Upper lobe of right lung (tissue), 1 donor: ENCODE data around the gene TENM3. TPM values are rescaled to one million over a fixed set of nuclear protein-coding genes. Genes with fewer than 3 reads are reported as not detected.

ENCODE experiments used
- ATAC-seq: fragments of 200-7000 bp; cut with Tn5 transposase; one replicate; pipeline ENCODE4 v1.9.1; 2020; ENCODE audit warnings: mild to moderate bottlenecking, moderate library complexity
- DNase-seq: peaks from one replicate; pipeline ENCODE4 v3.0.0-alpha.2; 2020
- H3K27ac ChIP-seq: fragments of 200-600 bp; one replicate; pipeline ENCODE4 v1.8.0; 2022
- H3K27me3 ChIP-seq: fragments of 200-600 bp; one replicate; pipeline ENCODE4 v1.8.0; 2022; ENCODE audit warnings: mild to moderate bottlenecking
- H3K36me3 ChIP-seq: fragments of 200-600 bp; one replicate; pipeline ENCODE4 v1.8.0; 2022
- H3K4me1 ChIP-seq: fragments of 200-600 bp; one replicate; pipeline ENCODE4 v1.8.0; 2022
- H3K4me3 ChIP-seq: fragments of 200-600 bp; one replicate; pipeline ENCODE4 v1.8.0; 2022; ENCODE audit warnings: mild to moderate bottlenecking
- H3K9me3 ChIP-seq: fragments of 200-600 bp; one replicate; pipeline ENCODE4 v1.8.0; 2022
- intact Hi-C: fragments of 100-400 bp; cut with DNase I; formaldehyde crosslinking; loops from one replicate; pipeline ENCODE4 v1.11.0; 2022
- total RNA-seq: library from RNA; stranded (reverse); fragmentation: NEBNext Ultra II Directional; extraction: Animal tissue kit (Norgen Biotek cat#: 25700); gene quantifications from one replicate; pipeline ENCODE4 v1.2.1, GENCODE V29; 2021
- TF ChIP-seq, protein P1 (sequence below): fragments of 200-600 bp; IDR thresholded peaks from one replicate; pipeline ENCODE4 v1.8.0; 2022; ENCODE audit warnings: antibody characterized with exemption
- donor health status: DM: no; HTN: yes; CAD: no; lungs with severe emphysema.

Gene TENM3
- total RNA-seq, 1 donor from 2014 or later, result 5.6 TPM

DNA sequence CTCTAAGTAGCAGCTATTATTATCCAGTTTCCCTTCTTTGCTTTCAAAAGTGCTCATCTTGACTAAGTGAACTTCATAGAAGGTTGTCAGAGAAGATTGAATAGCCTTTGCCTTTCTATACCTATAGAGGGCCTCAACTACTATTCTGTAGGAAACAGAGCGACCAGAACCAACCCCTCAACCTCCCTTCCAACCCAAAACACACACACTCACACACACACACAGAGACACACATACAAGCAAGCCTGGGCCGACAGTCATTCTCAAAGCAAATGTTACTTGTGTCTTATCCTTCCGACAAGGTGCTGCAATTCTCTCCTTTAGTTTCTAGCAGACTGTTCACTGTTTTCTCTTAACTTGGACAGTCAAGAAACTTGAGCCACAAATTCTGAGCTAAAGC lies 472.3 kb downstream of the TENM3 start:
- Histone ChIP-seq H3K4me1 (no peaks in the 10 kb centered on the region), H3K27me3 (no peaks in the 10 kb centered on the region), H3K4me3 (no peak overlapping the region), H3K27ac (no peak overlapping the region), H3K9me3 (no peaks in the 10 kb centered on the region), H3K36me3 (no peaks in the 10 kb centered on the region)
- TF ChIP-seq, protein P1, sequence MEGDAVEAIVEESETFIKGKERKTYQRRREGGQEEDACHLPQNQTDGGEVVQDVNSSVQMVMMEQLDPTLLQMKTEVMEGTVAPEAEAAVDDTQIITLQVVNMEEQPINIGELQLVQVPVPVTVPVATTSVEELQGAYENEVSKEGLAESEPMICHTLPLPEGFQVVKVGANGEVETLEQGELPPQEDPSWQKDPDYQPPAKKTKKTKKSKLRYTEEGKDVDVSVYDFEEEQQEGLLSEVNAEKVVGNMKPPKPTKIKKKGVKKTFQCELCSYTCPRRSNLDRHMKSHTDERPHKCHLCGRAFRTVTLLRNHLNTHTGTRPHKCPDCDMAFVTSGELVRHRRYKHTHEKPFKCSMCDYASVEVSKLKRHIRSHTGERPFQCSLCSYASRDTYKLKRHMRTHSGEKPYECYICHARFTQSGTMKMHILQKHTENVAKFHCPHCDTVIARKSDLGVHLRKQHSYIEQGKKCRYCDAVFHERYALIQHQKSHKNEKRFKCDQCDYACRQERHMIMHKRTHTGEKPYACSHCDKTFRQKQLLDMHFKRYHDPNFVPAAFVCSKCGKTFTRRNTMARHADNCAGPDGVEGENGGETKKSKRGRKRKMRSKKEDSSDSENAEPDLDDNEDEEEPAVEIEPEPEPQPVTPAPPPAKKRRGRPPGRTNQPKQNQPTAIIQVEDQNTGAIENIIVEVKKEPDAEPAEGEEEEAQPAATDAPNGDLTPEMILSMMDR, result no peak
- DNase-seq, result no peak
- no peak for ATAC-seq
- intact Hi-C loops, result no loop called here

DNA sequence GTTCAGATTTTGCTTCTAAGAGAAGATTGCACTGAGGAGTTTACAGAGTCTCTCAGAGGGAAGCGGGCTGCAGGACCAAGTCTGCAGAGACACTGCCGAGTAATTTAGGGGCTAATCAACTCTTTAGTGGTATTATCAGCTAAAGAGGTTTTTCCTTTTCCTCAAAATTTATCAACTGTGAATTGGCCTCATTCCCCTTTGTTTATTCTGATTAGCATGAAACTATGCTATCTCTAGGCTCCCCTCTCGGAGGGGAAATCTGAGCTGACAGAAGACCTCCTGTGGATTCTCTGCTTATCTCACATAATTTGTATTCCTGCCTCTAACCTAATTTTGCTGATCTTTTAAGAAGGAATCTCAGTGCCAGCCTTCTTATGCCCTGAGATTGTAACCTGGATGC lies 473.0 kb downstream of the TENM3 start:
- Histone ChIP-seq H3K27ac (no peak overlapping the region), H3K9me3 (no peaks in the 10 kb centered on the region), H3K36me3 (no peaks in the 10 kb centered on the region), H3K4me1 (no peaks in the 10 kb centered on the region), H3K27me3 (no peaks in the 10 kb centered on the region), H3K4me3 (no peak overlapping the region)
- DNase-seq, result no peak
- ATAC-seq, result no peak
- intact Hi-C loops, result no loop called here
- TF ChIP-seq, protein P1, result no peak

DNA sequence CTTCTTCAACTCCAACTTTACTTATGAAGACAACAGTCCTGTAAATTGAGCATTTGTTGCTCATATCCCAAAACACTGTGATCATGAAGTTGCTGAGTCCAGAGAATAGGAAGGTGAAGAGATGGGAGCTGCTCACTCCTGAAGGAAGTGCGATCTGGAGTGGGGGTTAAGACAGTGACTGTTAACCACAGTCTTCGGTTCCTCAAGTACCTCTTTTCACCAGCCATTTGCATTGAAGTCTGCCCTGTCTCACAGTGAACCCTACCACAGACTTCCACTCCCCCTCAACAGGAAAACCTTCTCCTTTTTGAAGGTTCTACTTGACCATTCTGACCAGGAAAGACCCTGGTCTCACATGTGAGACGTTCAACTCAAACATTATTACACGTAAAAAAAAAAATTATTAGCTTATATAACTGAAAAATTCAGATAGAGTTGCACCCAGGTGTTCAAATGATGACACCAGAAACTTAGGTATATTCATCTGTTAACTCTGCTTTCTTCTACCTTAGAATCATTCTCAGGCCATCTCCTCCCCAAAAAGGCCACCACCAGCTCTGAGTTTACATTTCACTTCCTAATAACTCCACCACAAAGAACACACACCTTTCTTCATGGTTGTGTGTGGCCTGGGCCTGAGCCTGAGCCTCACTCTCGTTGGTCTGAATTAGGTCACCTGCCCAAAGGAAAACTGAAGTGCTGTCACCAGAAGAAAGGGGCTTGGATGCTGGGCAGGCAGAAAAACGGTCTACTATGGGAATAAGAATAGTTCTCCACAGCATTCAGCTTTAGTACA lies 474.8 kb downstream of the TENM3 start:
- Histone ChIP-seq H3K36me3 (no peaks in the 10 kb centered on the region), H3K4me1 (no peaks in the 10 kb centered on the region), H3K27ac (no peak overlapping the region), H3K4me3 (no peak overlapping the region), H3K9me3 (no peaks in the 10 kb centered on the region), H3K27me3 (no peaks in the 10 kb centered on the region)
- intact Hi-C loops, result no loop called here
- DNase-seq (no peak), ATAC-seq (no peak)
- TF ChIP-seq, protein P1, result no peak

DNA sequence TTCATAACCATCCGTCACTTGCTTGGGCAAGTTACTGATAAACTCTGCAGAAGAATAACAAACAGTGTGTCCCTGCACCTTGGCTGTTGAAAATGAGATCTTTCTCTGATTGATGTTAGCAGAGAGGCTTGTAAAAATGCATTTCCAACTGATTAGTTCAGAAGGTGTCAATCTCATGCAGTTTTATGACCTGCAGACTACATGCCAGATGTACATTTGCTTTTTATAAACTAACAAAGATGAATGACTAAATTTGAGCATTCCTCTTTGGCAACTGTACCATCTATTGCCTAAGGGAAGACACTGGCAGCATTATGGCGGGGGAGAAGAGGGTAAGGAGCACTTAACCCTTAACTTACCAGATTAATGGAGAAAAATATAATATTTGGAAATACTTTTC lies 481.2 kb downstream of the TENM3 start:
- TF ChIP-seq, protein P1, result no peak
- H3K36me3 ChIP-seq, result no peaks in the 10 kb centered on the region
- no peaks in the 10 kb centered on the region for H3K4me1 ChIP-seq
- H3K27me3 ChIP-seq, result no peaks in the 10 kb centered on the region
- no peak for ATAC-seq
- no peak overlapping the region for H3K4me3 ChIP-seq
- intact Hi-C loops, result no loop called here
- H3K27ac ChIP-seq, result no peak overlapping the region
- no peak for DNase-seq
- H3K9me3 ChIP-seq, result no peaks in the 10 kb centered on the region

DNA sequence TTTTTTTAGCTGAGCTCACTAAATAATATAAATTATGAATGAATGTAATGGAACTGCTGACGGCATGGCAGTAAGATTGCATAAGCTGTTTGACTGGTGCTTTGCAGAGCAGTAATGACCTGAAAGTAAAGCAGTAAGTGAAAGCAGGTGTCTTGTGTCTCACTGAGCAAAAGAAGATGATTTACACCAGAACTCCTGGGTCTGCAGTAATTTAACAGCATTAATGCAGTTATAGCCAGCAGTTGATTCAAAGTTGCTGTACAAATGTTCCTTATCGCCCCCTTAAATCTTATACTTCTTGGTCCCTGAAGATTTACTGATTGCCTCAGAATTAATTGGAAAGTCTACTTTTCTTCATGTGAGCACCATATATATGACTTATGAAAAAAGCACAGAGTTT lies 486.3 kb downstream of the TENM3 start:
- no peak for DNase-seq
- H3K9me3 ChIP-seq, result no peaks in the 10 kb centered on the region
- intact Hi-C loops, result no loop called here
- H3K27me3 ChIP-seq, result no peaks in the 10 kb centered on the region
- no peaks in the 10 kb centered on the region for H3K36me3 ChIP-seq
- TF ChIP-seq, protein P1, result no peak
- no peak for ATAC-seq
- H3K4me1 ChIP-seq, result no peaks in the 10 kb centered on the region
- H3K4me3 ChIP-seq, result no peak overlapping the region
- no peak overlapping the region for H3K27ac ChIP-seq

DNA sequence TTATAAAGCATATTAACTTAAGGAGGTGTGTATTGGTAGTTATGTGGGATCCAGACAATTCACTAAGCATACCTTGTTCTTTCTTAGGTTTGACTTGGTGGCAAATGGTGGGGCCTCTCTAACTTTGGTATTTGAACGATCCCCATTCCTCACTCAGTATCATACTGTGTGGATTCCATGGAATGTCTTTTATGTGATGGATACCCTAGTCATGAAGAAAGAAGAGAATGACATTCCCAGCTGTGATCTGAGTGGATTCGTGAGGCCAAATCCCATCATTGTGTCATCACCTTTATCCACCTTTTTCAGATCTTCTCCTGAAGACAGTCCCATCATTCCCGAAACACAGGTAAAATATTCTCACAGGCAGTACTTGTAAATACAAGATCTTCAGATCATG lies 487.6 kb downstream of the TENM3 start:
- DNase-seq (no peak), ATAC-seq (no peak)
- Histone ChIP-seq H3K9me3 (no peaks in the 10 kb centered on the region), H3K4me3 (no peak overlapping the region), H3K27me3 (no peaks in the 10 kb centered on the region), H3K27ac (no peak overlapping the region), H3K36me3 (no peaks in the 10 kb centered on the region), H3K4me1 (no peaks in the 10 kb centered on the region)
- intact Hi-C loops, result no loop called here
- TF ChIP-seq, protein P1, result no peak
